Type B pancreatic cell (in vitro differentiated cells): ENCODE measurements around the gene MYO18B. TPM values are rescaled to one million over a fixed set of nuclear protein-coding genes. Genes with fewer than 3 reads are reported as not detected.

Source experiments
- DNase-seq: peaks from one replicate; pipeline ENCODE4 v3.0.0; 2021; ENCODE audit warnings: mixed read lengths; ENCODE audit not compliant: unreplicated experiment; ENCODE audit errors: extremely low spot score
- H3K27ac Mint-ChIP-seq: 2 replicates; pipeline ENCODE4 v1.8.0; 2021; ENCODE audit warnings: mild to moderate bottlenecking, mixed read lengths
- H3K27me3 Mint-ChIP-seq: 2 replicates; pipeline ENCODE4 v1.8.0; 2021; ENCODE audit warnings: mixed read lengths
- H3K36me3 Mint-ChIP-seq: 2 replicates; pipeline ENCODE4 v1.8.0; 2021; ENCODE audit warnings: mixed read lengths
- H3K4me1 Mint-ChIP-seq: one replicate; pipeline ENCODE4 v1.8.0; 2021; ENCODE audit warnings: mixed read lengths; ENCODE audit not compliant: unreplicated experiment
- H3K4me3 Mint-ChIP-seq: 2 replicates; pipeline ENCODE4 v1.8.0; 2021; ENCODE audit warnings: mild to moderate bottlenecking, mixed read lengths
- H3K9me3 Mint-ChIP-seq: 2 replicates; pipeline ENCODE4 v1.8.0; 2021; ENCODE audit warnings: mixed read lengths
- total RNA-seq: library from RNA; stranded (reverse); gene quantifications from 2 replicates; pipeline ENCODE4 v1.2.1, GENCODE V29; 2021; ENCODE audit warnings: low replicate concordance
- TF ChIP-seq, protein P1 (sequence below): fragments of 200-600 bp; sonication (generic); conservative IDR thresholded peaks from 2 replicates; pipeline ENCODE4 v1.5.0; 2021; ENCODE audit warnings: antibody characterized with exemption, mild to moderate bottlenecking

MYO18B gene
- total RNA-seq, 1 donor from 2014 or later = 0.10 TPM

GRCh38 chr22:25728071-25728470, 13.9 kb upstream of the MYO18B start:
- Mint-ChIP-seq H3K27me3 (no peaks in the 10 kb centered on the region), H3K4me3 (no peak overlapping the region), H3K36me3 (no peaks in the 10 kb centered on the region), H3K9me3 (no peaks in the 10 kb centered on the region), H3K4me1 (no peaks in the 10 kb centered on the region), H3K27ac (no peak overlapping the region)
- DNase-seq = peak; percentile 6
- TF ChIP-seq, protein P1, sequence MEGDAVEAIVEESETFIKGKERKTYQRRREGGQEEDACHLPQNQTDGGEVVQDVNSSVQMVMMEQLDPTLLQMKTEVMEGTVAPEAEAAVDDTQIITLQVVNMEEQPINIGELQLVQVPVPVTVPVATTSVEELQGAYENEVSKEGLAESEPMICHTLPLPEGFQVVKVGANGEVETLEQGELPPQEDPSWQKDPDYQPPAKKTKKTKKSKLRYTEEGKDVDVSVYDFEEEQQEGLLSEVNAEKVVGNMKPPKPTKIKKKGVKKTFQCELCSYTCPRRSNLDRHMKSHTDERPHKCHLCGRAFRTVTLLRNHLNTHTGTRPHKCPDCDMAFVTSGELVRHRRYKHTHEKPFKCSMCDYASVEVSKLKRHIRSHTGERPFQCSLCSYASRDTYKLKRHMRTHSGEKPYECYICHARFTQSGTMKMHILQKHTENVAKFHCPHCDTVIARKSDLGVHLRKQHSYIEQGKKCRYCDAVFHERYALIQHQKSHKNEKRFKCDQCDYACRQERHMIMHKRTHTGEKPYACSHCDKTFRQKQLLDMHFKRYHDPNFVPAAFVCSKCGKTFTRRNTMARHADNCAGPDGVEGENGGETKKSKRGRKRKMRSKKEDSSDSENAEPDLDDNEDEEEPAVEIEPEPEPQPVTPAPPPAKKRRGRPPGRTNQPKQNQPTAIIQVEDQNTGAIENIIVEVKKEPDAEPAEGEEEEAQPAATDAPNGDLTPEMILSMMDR = no peak

- DNase-seq = no peak
- Mint-ChIP-seq H3K9me3 (no peaks in the 10 kb centered on the region), H3K4me1 (no peaks in the 10 kb centered on the region), H3K36me3 (no peaks in the 10 kb centered on the region), H3K4me3 (no peak overlapping the region), H3K27ac (no peak overlapping the region), H3K27me3 (peaks cover 2% of the 10 kb centered on the region)
- TF ChIP-seq, protein P1 = no peak
Measured at GRCh38 chr22:25729016-25729995, 12.7 kb upstream of the MYO18B start.

- Mint-ChIP-seq H3K27me3 (peaks cover 7% of the 10 kb centered on the region), H3K9me3 (no peaks in the 10 kb centered on the region), H3K4me1 (no peaks in the 10 kb centered on the region), H3K27ac (no peak overlapping the region), H3K36me3 (no peaks in the 10 kb centered on the region), H3K4me3 (no peak overlapping the region)
- DNase-seq = no peak
- TF ChIP-seq, protein P1 = no peak
Measured at GRCh38 chr22:25735650-25736049, 6.3 kb upstream of the MYO18B start.

DNA sequence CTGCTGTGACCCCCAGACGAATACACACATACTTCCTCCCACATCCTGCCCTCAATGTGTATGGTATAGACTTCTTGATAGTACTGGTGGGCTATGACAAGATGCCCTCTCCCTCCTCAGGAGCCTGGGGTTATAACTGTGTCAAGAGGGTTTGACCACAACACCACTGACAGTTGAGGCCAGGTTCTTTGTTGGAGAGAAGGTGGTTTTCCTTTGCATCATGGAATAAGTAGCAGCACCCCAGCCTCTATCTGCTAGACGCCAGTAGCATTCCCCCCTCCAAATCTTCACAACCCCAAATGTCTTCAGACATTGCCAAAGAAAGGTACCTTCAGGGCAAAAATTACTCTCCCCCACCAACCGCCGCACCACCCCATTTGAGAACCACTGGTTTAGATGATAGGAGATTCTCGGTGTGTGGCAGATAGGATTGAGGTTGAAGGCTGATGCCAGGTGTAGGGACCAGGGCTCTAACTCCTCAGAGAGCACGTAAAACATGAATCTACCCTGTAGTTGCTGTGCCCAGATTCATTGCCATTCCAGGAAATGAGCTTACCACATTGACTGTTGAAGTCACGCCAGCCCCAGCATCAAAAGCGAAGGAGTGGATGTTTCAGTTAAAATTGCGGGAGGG, 5.5 kb upstream of the MYO18B start:
- Mint-ChIP-seq H3K4me1 (no peaks in the 10 kb centered on the region), H3K27ac (no peak overlapping the region), H3K4me3 (no peak overlapping the region), H3K36me3 (no peaks in the 10 kb centered on the region), H3K27me3 (peaks cover 7% of the 10 kb centered on the region), H3K9me3 (no peaks in the 10 kb centered on the region)
- DNase-seq = no peak
- TF ChIP-seq, protein P1 = no peak

- Mint-ChIP-seq H3K27me3 (peaks cover 5% of the 10 kb centered on the region), H3K9me3 (no peaks in the 10 kb centered on the region), H3K4me1 (no peaks in the 10 kb centered on the region), H3K4me3 (no peak overlapping the region), H3K27ac (no peak overlapping the region), H3K36me3 (no peaks in the 10 kb centered on the region)
- TF ChIP-seq, protein P1 = no peak
- DNase-seq = no peak
Measured at GRCh38 chr22:25739659-25740344, 2.2 kb upstream of the MYO18B start.
